HCT116 (cell line): Measurements from ENCODE around the gene SCARB1. TPM values are rescaled to one million over a fixed set of nuclear protein-coding genes. Genes with fewer than 3 reads are reported as not detected.

Experiments
- ATAC-seq: fragments of 200-7000 bp; cut with Tn5 transposase; 2 replicates; pipeline ENCODE4 v1.9.1; 2020; ENCODE audit warnings: mild to moderate bottlenecking, moderate library complexity
- BruUV-seq: library from RNA; stranded (reverse); fragments of 400-500 nt; replicated peaks from 2 replicates; lab custom pipeline; 2021; lab: Mats Ljungman, UMichigan
- CTCF ChIA-PET: fragments of 300-600 bp; sonication (Branson Sonifier 250); formaldehyde crosslinking; loops from one replicate; lab custom pipeline; 2021; ENCODE audit warnings: antibody characterized with exemption; lab: Charles Lee
- POLR2A ChIA-PET: fragments of 300-600, 350-600 bp; sonication (Branson Sonifier 250); formaldehyde crosslinking; loops from one replicate; lab custom pipeline; 2021; ENCODE audit warnings: antibody characterized with exemption; lab: Charles Lee
- RAD21 ChIA-PET, 2 experiments: fragments of 300-600 bp; sonication (Branson Sonifier 250); formaldehyde crosslinking; loops; one replicate each; lab custom pipeline; 2023; ENCODE audit warnings: low total read pairs in 2 of 2; ENCODE audit not compliant: uncharacterized antibody in 2 of 2, unreplicated experiment in 2 of 2, low non-redundant PET in 1 of 2; lab: Charles Lee
- DNase-seq: peaks from one replicate; pipeline ENCODE4 v3.0.0-alpha.2; 2010; ENCODE audit warnings: low read depth, low spot score
- H2AFZ ChIP-seq: fragments of 200-600 bp; shearing (Covaris generic), sonication (generic); 2 replicates; pipeline ENCODE4 v1.6.1; 2017; ENCODE audit warnings: low read depth, mixed run types, mixed read lengths, antibody characterized with exemption, low read length; ENCODE audit not compliant: poor library complexity, severe bottlenecking
- H3K27ac ChIP-seq: 2 replicates; pipeline ENCODE4 v1.5.1; 2012; ENCODE audit warnings: low read depth, low read length
- H3K27me3 ChIP-seq: fragments of 200-600 bp; sonication (generic); 2 replicates; pipeline ENCODE4 v1.6.1; 2016; ENCODE audit warnings: mixed run types, low read length, mixed read lengths; ENCODE audit not compliant: insufficient read depth
- H3K36me3 ChIP-seq, 2 experiments: fragments of 200-500 bp in 1 of 2; fragments of 200-600 bp in 1 of 2; sonication (Bioruptor generic) in 1 of 2; sonication (generic) in 1 of 2; 2 replicates each; pipeline versions ENCODE4 v1.5.1 to v1.6.1; 2014 to 2016; ENCODE audit warnings: low read length in 2 of 2, inconsistent platforms in 1 of 2, mixed read lengths in 1 of 2, mixed run types in 1 of 2; ENCODE audit not compliant: insufficient read depth in 2 of 2, control insufficient read depth in 1 of 2
- H3K4me1 ChIP-seq, 2 experiments: fragments of 200-600 bp in 1 of 2; sonication (generic) in 1 of 2; 2 replicates each; pipeline versions ENCODE4 v1.5.1 to v1.6.1; 2012 to 2017; ENCODE audit warnings: low read length in 2 of 2, inconsistent platforms in 1 of 2, mild to moderate bottlenecking in 1 of 2, mixed read lengths in 1 of 2, mixed run types in 1 of 2, moderate library complexity in 1 of 2; ENCODE audit not compliant: insufficient read depth in 2 of 2, control insufficient read depth in 1 of 2
- H3K4me2 ChIP-seq: fragments of 200-600 bp; sonication (generic); 2 replicates; pipeline ENCODE4 v1.6.1; 2017; ENCODE audit warnings: mixed run types, low read length, mixed read lengths
- H3K4me3 ChIP-seq, 2 experiments: fragments of 200-600 bp in 1 of 2; sonication (generic) in 1 of 2; replicated peaks in 1 of 2; 2 replicates each; pipeline ENCODE4 v1.5.1; 2011 to 2016; ENCODE audit warnings: low read length in 2 of 2, control low read depth in 1 of 2, low read depth in 1 of 2, mild to moderate bottlenecking in 1 of 2, mixed read lengths in 1 of 2, mixed run types in 1 of 2
- H3K79me2 ChIP-seq: fragments of 200-600 bp; sonication (generic); 2 replicates; pipeline ENCODE4 v1.6.1; 2017; ENCODE audit warnings: mild to moderate bottlenecking, mixed run types, low read length, moderate library complexity, mixed read lengths; ENCODE audit not compliant: insufficient read depth
- H3K9ac ChIP-seq: fragments of 200-600 bp; sonication (generic); 2 replicates; pipeline ENCODE4 v1.6.1; 2016; ENCODE audit warnings: low read length, mixed read lengths
- H3K9me2 ChIP-seq: fragments of 200-600 bp; sonication (generic), shearing (Covaris generic); 2 replicates; pipeline ENCODE4 v1.6.1; 2017; ENCODE audit warnings: mixed run types, mild to moderate bottlenecking, moderate library complexity; ENCODE audit not compliant: insufficient read depth
- H3K9me3 ChIP-seq, 2 experiments: fragments of 200-500 bp in 1 of 2; fragments of 200-600 bp in 1 of 2; sonication (Bioruptor generic) in 1 of 2; sonication (generic) in 1 of 2; 2 replicates each; pipeline ENCODE4 v1.6.1; 2014 to 2017; ENCODE audit warnings: low read length in 2 of 2, mixed read lengths in 2 of 2, inconsistent platforms in 1 of 2, low read depth in 1 of 2, mild to moderate bottlenecking in 1 of 2, mixed run types in 1 of 2, moderate library complexity in 1 of 2; ENCODE audit not compliant: control insufficient read depth in 1 of 2, insufficient read depth in 1 of 2
- H4K20me1 ChIP-seq: fragments of 200-600 bp; sonication (generic), shearing (Covaris generic); 2 replicates; pipeline ENCODE4 v1.6.1; 2017; ENCODE audit warnings: mixed run types, mild to moderate bottlenecking, moderate library complexity; ENCODE audit not compliant: insufficient read depth
- CBX3 ChIP-seq: IDR thresholded peaks from 2 replicates; pipeline ENCODE4 v1.6.1; 2012; ENCODE audit warnings: low read depth
- CEBPB ChIP-seq: IDR thresholded peaks from 2 replicates; pipeline ENCODE4 v1.6.1; 2012; ENCODE audit warnings: low read depth
- POLR2A ChIP-seq: IDR thresholded peaks from 2 replicates; pipeline ENCODE4 v1.7.0; 2011; ENCODE audit warnings: borderline replicate concordance; ENCODE audit not compliant: insufficient read depth, insufficient read length; ENCODE audit errors: extremely low read depth
- SP1 ChIP-seq: IDR thresholded peaks from 2 replicates; pipeline ENCODE4 v1.6.1; 2012; ENCODE audit warnings: low read depth
- ZFX ChIP-seq: fragments of 450-650 bp; IDR thresholded peaks from 2 replicates; pipeline ENCODE4 v1.6.1; 2017
- ZNF274 ChIP-seq: fragments of 200-500 bp; sonication (Bioruptor generic); IDR thresholded peaks from 2 replicates; pipeline ENCODE4 v1.6.1; 2014; ENCODE audit warnings: mild to moderate bottlenecking, low read depth, low read length, inconsistent platforms
- intact Hi-C: fragments of 100-400 bp; cut with micrococcal nuclease; formaldehyde crosslinking; loops from 2 replicates; pipeline ENCODE4 v1.10.0; 2022
- total RNA-seq: library from RNA; stranded (reverse); gene quantifications from one replicate; pipeline ENCODE4 v1.2.1, GENCODE V29; 2021; ENCODE audit not compliant: unreplicated experiment
- TF ChIP-seq, protein P1 (sequence below): IDR thresholded peaks from 2 replicates; pipeline ENCODE4 v1.6.1; 2012

The SCARB1 gene
- total RNA-seq, 1 experiment from 2014 or later, result 95.5 TPM

GRCh38 chr12:124904306-124905098 is 40.8 kb upstream of the SCARB1 start (continued):
- no peak for TF ChIP-seq ZNF274
- TF ChIP-seq POLR2A, result no peak
- no peak for TF ChIP-seq CEBPB
- TF ChIP-seq SP1, result peak; percentile 85
- TF ChIP-seq ZFX, result no peak
- TF ChIP-seq, protein P1, sequence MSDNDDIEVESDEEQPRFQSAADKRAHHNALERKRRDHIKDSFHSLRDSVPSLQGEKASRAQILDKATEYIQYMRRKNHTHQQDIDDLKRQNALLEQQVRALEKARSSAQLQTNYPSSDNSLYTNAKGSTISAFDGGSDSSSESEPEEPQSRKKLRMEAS, result peak; percentile 99

- Histone ChIP-seq H3K4me2 (no peak overlapping the region), H3K4me3 (no peak overlapping the region), H3K4me1 (peaks cover 24 to 47% of the 10 kb centered on the region in 2 experiments), H4K20me1 (no peaks in the 10 kb centered on the region), H3K36me3 (no peaks in the 10 kb centered on the region), H3K27ac (no peak overlapping the region), H3K79me2 (0 out of 2 replicates have a peak, but pooled peaks cover 4% of the 10 kb centered on the region), H3K9me3 (no peaks in the 10 kb centered on the region), H2AFZ (no peak overlapping the region), H3K9ac (no peak overlapping the region), H3K27me3 (no peaks in the 10 kb centered on the region), H3K9me2 (no peaks in the 10 kb centered on the region)
- no peak for TF ChIP-seq POLR2A
- no peak for TF ChIP-seq CBX3
- intact Hi-C loops, result loop anchor here (10.0 kb wide), 1 partner anchor 502 kb away; no protein-coding TSS in a partner anchor
- RAD21 ChIA-PET, result no interaction called here
- no peak for DNase-seq
- CTCF ChIA-PET, result no interaction called here
- no peak for ATAC-seq
- POLR2A ChIA-PET, result interaction anchor here (1.5 kb wide), 1 partner anchor 13 kb away, joined by 3 read pairs; no protein-coding TSS in a partner anchor
- no TSS peak for BruUV-seq
Observed at GRCh38 chr12:124902916-124903315, 39.3 kb upstream of the SCARB1 start.
